HepG2 (cell line): ENCODE results near the gene NCBP1. TPM values are rescaled to one million over a fixed set of nuclear protein-coding genes. Genes with fewer than 3 reads are reported as not detected.

Source experiments
- ATAC-seq: fragments of 200-7000 bp; cut with Tn5 transposase; 3 replicates; pipeline ENCODE4 v1.9.1; 2020; ENCODE audit warnings: mild to moderate bottlenecking, moderate library complexity
- BruUV-seq: library from RNA; stranded (reverse); fragments of 400-500 nt; replicated peaks from 2 replicates; lab custom pipeline; 2021; lab: Mats Ljungman, UMichigan
- CTCF ChIA-PET: fragments of 300-600 bp; formaldehyde crosslinking; extraction: SDS; loops from one replicate; lab custom pipeline; 2021; ENCODE audit warnings: low total read pairs, inconsistent platforms, low intra/inter-chr PET ratio; lab: Yijun Ruan, JAX
- POLR2A ChIA-PET: fragments of 350-600 bp; sonication (Branson Sonifier 250); formaldehyde crosslinking; loops from one replicate; lab custom pipeline; 2020; ENCODE audit warnings: antibody characterized with exemption, inconsistent platforms; lab: Yijun Ruan, JAX
- DNase-seq: peaks from one replicate; pipeline ENCODE4 v3.0.0-alpha.2; 2015; ENCODE audit warnings: low spot score
- FAIRE-seq: peaks from 3 replicates; lab custom pipeline; 2011; peaks lifted over from hg19 to GRCh38; lab: Jason Lieb, UNC
- H2AFZ ChIP-seq: one replicate; pipeline ENCODE4 v1.6.1; 2011; ENCODE audit warnings: low read length, inconsistent platforms
- H3K27ac ChIP-seq: fragments of 300-600 bp; 3 replicates; pipeline ENCODE4 v1.8.0; 2011; ENCODE audit warnings: mixed run types, mild to moderate bottlenecking, mixed read lengths, low read length, inconsistent platforms; ENCODE audit not compliant: insufficient read depth; ENCODE audit errors: extremely low read length
- H3K27me3 ChIP-seq, 2 experiments: fragments of 200-600 bp in 1 of 2; 2 replicates in 1 of 2; 3 replicates in 1 of 2; pipeline versions ENCODE4 v1.6.0 to v1.8.0; 2011; ENCODE audit warnings: low read length in 2 of 2, mild to moderate bottlenecking in 2 of 2, moderate library complexity in 2 of 2, inconsistent platforms in 1 of 2; ENCODE audit not compliant: insufficient read depth in 2 of 2, control insufficient read depth in 1 of 2
- H3K36me3 ChIP-seq, 2 experiments: fragments of 200-600 bp in 1 of 2; replicated peaks in 1 of 2; 2 replicates in 1 of 2; 3 replicates in 1 of 2; pipeline versions ENCODE4 v1.5.1 to v1.8.0; 2011; ENCODE audit warnings: low read length in 2 of 2, inconsistent platforms in 1 of 2; ENCODE audit not compliant: insufficient read depth in 2 of 2, control insufficient read depth in 1 of 2
- H3K4me1 ChIP-seq: 2 replicates; pipeline ENCODE4 v1.5.1; 2012; ENCODE audit warnings: low read length, inconsistent platforms; ENCODE audit not compliant: insufficient read depth
- H3K4me2 ChIP-seq: 2 replicates; pipeline ENCODE4 v1.6.0; 2011; ENCODE audit warnings: low read depth, low read length, inconsistent platforms
- H3K4me3 ChIP-seq, 3 experiments: fragments of 200-600 bp in 1 of 3; sonication (generic), shearing (Covaris generic) in 1 of 3; replicated peaks in 1 of 3; 2 replicates each; pipeline ENCODE4 v1.5.1; 2011 to 2016; ENCODE audit warnings: low read length in 3 of 3, inconsistent platforms in 2 of 3, low read depth in 2 of 3, mild to moderate bottlenecking in 2 of 3, control low read depth in 1 of 3, mixed read lengths in 1 of 3; ENCODE audit not compliant: insufficient read depth in 1 of 3
- H3K79me2 ChIP-seq: one replicate; pipeline ENCODE4 v1.6.1; 2011; ENCODE audit warnings: low read length, inconsistent platforms; ENCODE audit not compliant: insufficient read depth
- H3K9ac ChIP-seq: 2 replicates; pipeline ENCODE4 v1.6.0; 2011; ENCODE audit warnings: mild to moderate bottlenecking, low read depth, low read length, inconsistent platforms; ENCODE audit not compliant: insufficient read depth
- H3K9me3 ChIP-seq: 2 replicates; pipeline ENCODE4 v1.5.1; 2012; ENCODE audit warnings: mild to moderate bottlenecking, low read length
- H4K20me1 ChIP-seq: 2 replicates; pipeline ENCODE4 v1.6.0; 2011; ENCODE audit warnings: inconsistent platforms, mild to moderate bottlenecking, low read length, moderate library complexity; ENCODE audit not compliant: insufficient read depth
- SALL2 ChIP-seq: sonication (generic); formaldehyde crosslinking; IDR thresholded peaks from 2 replicates; pipeline ENCODE4 v1.8.1; 2023; ENCODE audit warnings: mild to moderate bottlenecking, missing genetic modification reagents, inconsistent platforms
- ZBTB49 ChIP-seq: sonication (generic); formaldehyde crosslinking; IDR thresholded peaks from 2 replicates; pipeline ENCODE4 v1.4.0; 2020; ENCODE audit warnings: missing genetic modification reagents, borderline replicate concordance
- WGBS: methylation state at CpG from one replicate; pipeline ENCODE4 v1.1.6; 2017; ENCODE audit warnings: low lambda C conversion rate; 5-methylcytosine and 5-hydroxymethylcytosine counted together
- in situ Hi-C: cut with HindIII; loops from 2 replicates; pipeline ENCODE4 v1.10.0; 2017; ENCODE audit warnings: low pct_unique_long_range_greater_than_20kb; ENCODE audit not compliant: extremely low pct_ligation_motif_present
- intact Hi-C: fragments of 100-400 bp; cut with micrococcal nuclease; formaldehyde crosslinking; loops from one replicate; pipeline ENCODE4 v1.10.0; 2022; ENCODE audit not compliant: unreplicated experiment
- polyA plus RNA-seq, 8 experiments: library from polyadenylated mRNA; depleted of rRNA in 3 of 8; stranded (reverse) in 7 of 8; unstranded in 1 of 8; fragments of >200 nt; fragmentation: Illumina TruSeq in 4 of 8; extraction: Trizol in 4 of 8; gene quantifications; 2 replicates each; pipeline versions ENCODE4 v1.2.1 to v1.2.3, GENCODE V29; 2011 to 2016; ENCODE audit warnings: low read depth in 4 of 8, missing spikeins in 1 of 8, mixed read lengths in 1 of 8; ENCODE audit not compliant: insufficient read depth in 1 of 8
- total RNA-seq, 5 experiments: library from RNA; depleted of rRNA; stranded (reverse); fragments of >200 nt; fragmentation: Illumina TruSeq; extraction: Trizol; gene quantifications; 2 replicates each; pipeline ENCODE4 v1.2.3, GENCODE V29; 2016; ENCODE audit warnings: low read depth in 1 of 5
- TF ChIP-seq, protein P1 (sequence below): sonication (generic); formaldehyde crosslinking; IDR thresholded peaks from 2 replicates; pipeline ENCODE4 v1.5.0; 2020; ENCODE audit warnings: missing genetic modification reagents
- TF ChIP-seq, protein P2 (sequence below): sonication (generic); formaldehyde crosslinking; IDR thresholded peaks from 2 replicates; pipeline ENCODE4 v1.4.0; 2020; ENCODE audit warnings: mild to moderate bottlenecking, low read depth, missing genetic modification reagents

Gene NCBP1
- total and polyA plus RNA-seq, 2 of the 13 experiments (the other 11 are each of a cell fraction or from before 2014, with no cell fraction given) = 13.3 to 40.2 TPM

GRCh38 chr9:97668485-97668884, 34.9 kb downstream of the NCBP1 start:
- no peak overlapping the region for H3K9ac ChIP-seq
- intact Hi-C loops (no loop called here), in situ Hi-C loops (no loop called here)
- H4K20me1 ChIP-seq = no peaks in the 10 kb centered on the region
- POLR2A ChIA-PET = no interaction called here
- H3K4me3 ChIP-seq = no peak overlapping the region
- no peak overlapping the region for H2AFZ ChIP-seq
- H3K36me3 ChIP-seq = peaks cover 22 to 87% of the 10 kb centered on the region in 2 experiments
- BruUV-seq = no TSS peak
- no peaks in the 10 kb centered on the region for H3K27me3 ChIP-seq
- FAIRE-seq (no peak), ATAC-seq (no peak), DNase-seq (no peak)
- no peak overlapping the region for H3K27ac ChIP-seq
- H3K4me1 ChIP-seq = peaks cover 6% of the 10 kb centered on the region; the same call in 1 of the 2 replicates
- CTCF ChIA-PET = no interaction called here
- no peaks in the 10 kb centered on the region for H3K79me2 ChIP-seq
- 100% methylated on average over 3 of the region's 3 CpGs for WGBS
- no peak for TF ChIP-seq SALL2
- no peak for TF ChIP-seq ZBTB49
- TF ChIP-seq, protein P1, sequence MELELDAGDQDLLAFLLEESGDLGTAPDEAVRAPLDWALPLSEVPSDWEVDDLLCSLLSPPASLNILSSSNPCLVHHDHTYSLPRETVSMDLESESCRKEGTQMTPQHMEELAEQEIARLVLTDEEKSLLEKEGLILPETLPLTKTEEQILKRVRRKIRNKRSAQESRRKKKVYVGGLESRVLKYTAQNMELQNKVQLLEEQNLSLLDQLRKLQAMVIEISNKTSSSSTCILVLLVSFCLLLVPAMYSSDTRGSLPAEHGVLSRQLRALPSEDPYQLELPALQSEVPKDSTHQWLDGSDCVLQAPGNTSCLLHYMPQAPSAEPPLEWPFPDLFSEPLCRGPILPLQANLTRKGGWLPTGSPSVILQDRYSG (CRISPR knock-in tag) = no peak
- TF ChIP-seq, protein P2, sequence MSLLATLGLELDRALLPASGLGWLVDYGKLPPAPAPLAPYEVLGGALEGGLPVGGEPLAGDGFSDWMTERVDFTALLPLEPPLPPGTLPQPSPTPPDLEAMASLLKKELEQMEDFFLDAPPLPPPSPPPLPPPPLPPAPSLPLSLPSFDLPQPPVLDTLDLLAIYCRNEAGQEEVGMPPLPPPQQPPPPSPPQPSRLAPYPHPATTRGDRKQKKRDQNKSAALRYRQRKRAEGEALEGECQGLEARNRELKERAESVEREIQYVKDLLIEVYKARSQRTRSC (CRISPR knock-in tag) = no peak
- no peaks in the 10 kb centered on the region for H3K9me3 ChIP-seq
- no peak overlapping the region for H3K4me2 ChIP-seq
